Thymus (tissue), 11 donors: Measurements from ENCODE around the gene AK2. TPM values are rescaled to one million over a fixed set of nuclear protein-coding genes. Genes with fewer than 3 reads are reported as not detected.
"Not testable (repeated sequence)": the region's sequence is repeated elsewhere in the genome, so short reads cannot be mapped to it uniquely, and the experiment has no call there.

Experiments
- DNase-seq, 9 donors: peaks; one replicate each; pipeline ENCODE4 v3.0.0-alpha.2; 2013; ENCODE audit warnings: low spot score in 9 of 9, low read depth in 6 of 9, missing footprints in 1 of 9
- H3K27ac ChIP-seq, 2 donors: one replicate each; pipeline ENCODE4 v1.5.1; 2013; ENCODE audit warnings: control low read depth in 1 of 2, low read depth in 1 of 2, low read length in 1 of 2, mild to moderate bottlenecking in 1 of 2, moderate library complexity in 1 of 2
- H3K27me3 ChIP-seq, 2 donors: one replicate each; pipeline ENCODE4 v1.5.1; 2013; ENCODE audit warnings: low read length in 1 of 2; ENCODE audit not compliant: control insufficient read depth in 2 of 2, insufficient read depth in 1 of 2
- H3K36me3 ChIP-seq, 2 donors: one replicate each; pipeline ENCODE4 v1.5.1; 2013; ENCODE audit warnings: low read length in 1 of 2, mild to moderate bottlenecking in 1 of 2, moderate library complexity in 1 of 2; ENCODE audit not compliant: control insufficient read depth in 2 of 2, insufficient read depth in 2 of 2
- H3K4me1 ChIP-seq, 2 donors: one replicate each; pipeline ENCODE4 v1.5.1; 2013; ENCODE audit warnings: low read length in 2 of 2; ENCODE audit not compliant: control insufficient read depth in 2 of 2, insufficient read depth in 2 of 2
- H3K4me3 ChIP-seq, 2 donors: one replicate each; pipeline ENCODE4 v1.5.1; 2013; ENCODE audit warnings: low read length in 2 of 2, control low read depth in 1 of 2, mild to moderate bottlenecking in 1 of 2
- H3K9me3 ChIP-seq, 2 donors: one replicate each; pipeline ENCODE4 v1.5.1; 2013; ENCODE audit warnings: low read length in 1 of 2, mild to moderate bottlenecking in 1 of 2; ENCODE audit not compliant: control insufficient read depth in 2 of 2, insufficient read depth in 1 of 2
- WGBS: extraction: QIAGEN DNeasy Blood & Tissue Kit; methylation state at CpG from one replicate; pipeline ENCODE4 v1.1.7; 2013; 5-methylcytosine and 5-hydroxymethylcytosine counted together
- polyA plus RNA-seq: library from polyadenylated mRNA; stranded (reverse); fragments of 200-250 nt; gene quantifications from one replicate; pipeline ENCODE4 v1.2.3, GENCODE V29; 2013
- total RNA-seq: library from RNA; stranded (reverse); fragments of 120-200 nt; gene quantifications from one replicate; pipeline ENCODE4 v1.2.4, GENCODE V29; 2013
- donor health status: healthy.

The AK2 gene
- total and polyA plus RNA-seq, 2 donors, result 73.2 to 156 TPM

DNA sequence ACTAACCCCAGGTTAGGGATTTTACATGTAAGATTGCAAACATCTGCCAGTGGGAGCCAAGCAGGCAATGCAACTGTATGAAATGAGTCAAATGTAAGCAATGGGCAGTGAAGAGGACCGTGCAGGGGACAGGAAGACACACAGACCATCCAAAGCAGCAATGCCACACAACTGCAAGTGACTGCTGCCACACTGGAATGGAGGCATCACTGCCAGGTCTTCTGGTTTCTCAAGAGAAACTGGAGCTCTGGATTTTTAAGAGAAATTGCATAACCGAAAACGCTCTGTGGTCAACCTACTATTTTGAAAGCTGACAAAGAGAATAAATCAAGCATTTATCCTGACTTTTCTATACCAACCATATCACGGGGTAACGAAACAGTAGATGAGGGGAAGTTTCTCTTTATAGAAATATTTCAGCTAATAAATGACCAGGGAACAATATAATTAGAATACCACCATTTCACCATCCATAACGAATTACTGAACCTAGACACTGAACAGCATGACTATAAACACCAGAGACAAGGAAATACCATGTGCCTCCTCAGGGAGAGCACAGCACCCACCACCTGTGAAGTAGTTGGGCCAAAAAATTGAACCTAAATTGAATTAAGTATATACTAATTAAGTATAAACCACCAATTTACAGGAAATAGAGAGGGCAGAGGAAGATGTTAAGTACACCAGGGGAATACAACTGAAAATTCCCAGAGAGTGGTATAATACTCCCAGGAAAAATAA, 4.4 kb downstream of the AK2 start:
- 80% methylated on average over 6 of the region's 6 CpGs for WGBS
- H3K27ac ChIP-seq, result no peak overlapping the region

DNA sequence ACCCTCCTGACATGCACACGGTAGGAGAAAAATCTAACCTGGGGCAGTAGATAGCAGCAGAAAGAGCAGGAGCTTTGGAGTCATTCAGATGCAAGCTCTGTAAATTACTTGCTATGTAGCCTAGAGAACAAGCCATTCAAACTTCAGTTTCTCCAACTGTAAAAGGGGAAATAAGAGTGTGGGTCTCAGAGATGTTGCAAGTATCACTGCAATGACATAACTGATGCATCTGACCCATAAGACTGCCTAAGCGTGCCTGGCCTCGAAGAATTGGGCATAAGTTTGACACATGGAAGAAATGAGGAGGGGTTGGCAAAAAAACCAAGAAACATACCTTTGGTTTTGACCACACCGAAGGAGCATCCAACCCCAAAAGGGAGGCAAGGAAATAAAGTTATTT, 5.2 kb downstream of the AK2 start:
- Histone ChIP-seq H3K36me3 (peaks cover 0 to 23% of the 10 kb centered on the region in 2 donors), H3K9me3 (no peaks in the 10 kb centered on the region), H3K27me3 (no peaks in the 10 kb centered on the region), H3K27ac (no peak overlapping the region), H3K4me3 (no peak overlapping the region), H3K4me1 (peaks cover 12 to 14% of the 10 kb centered on the region in 2 donors)
- no peak for DNase-seq
- 96% methylated on average over 4 of the region's 4 CpGs for WGBS

More for the DNA sequence above, 4.4 kb downstream of the AK2 start:
- Histone ChIP-seq H3K4me1 (peaks cover 12 to 14% of the 10 kb centered on the region in 2 donors), H3K27me3 (no peaks in the 10 kb centered on the region), H3K4me3 (no peak overlapping the region), H3K36me3 (peaks cover 0 to 20% of the 10 kb centered on the region in 2 donors), H3K9me3 (peaks cover 0 to 1% of the 10 kb centered on the region in 2 donors)
- no peak for DNase-seq

DNA sequence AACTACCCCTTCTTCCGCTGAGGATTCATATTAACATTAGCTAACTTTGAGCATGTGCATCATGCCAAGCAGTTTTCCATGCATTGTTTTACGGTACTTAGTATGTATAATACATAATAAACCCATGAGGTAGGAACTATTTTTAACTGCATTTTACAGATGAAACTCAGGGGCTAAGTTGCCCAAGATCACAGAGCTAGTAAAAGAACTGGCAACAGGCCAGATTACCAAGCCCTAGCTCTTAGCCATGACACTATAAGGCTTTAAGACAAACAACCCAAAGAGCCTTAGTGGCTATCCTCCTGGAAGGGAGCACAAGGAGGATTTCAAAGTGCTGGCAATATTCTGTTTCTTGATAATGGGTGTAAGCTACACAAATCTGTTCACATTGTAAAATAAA, 6.1 kb downstream of the AK2 start:
- peaks cover 5 to 8% of the 10 kb centered on the region in 2 donors for H3K4me1 ChIP-seq
- no peak overlapping the region for H3K4me3 ChIP-seq
- H3K9me3 ChIP-seq, result no peaks in the 10 kb centered on the region
- H3K27me3 ChIP-seq, result no peaks in the 10 kb centered on the region
- 96% methylated on average over 2 of the region's 2 CpGs for WGBS
- DNase-seq, result no peak
- H3K36me3 ChIP-seq, result peaks cover 0 to 23% of the 10 kb centered on the region in 2 donors
- no peak overlapping the region for H3K27ac ChIP-seq

DNA sequence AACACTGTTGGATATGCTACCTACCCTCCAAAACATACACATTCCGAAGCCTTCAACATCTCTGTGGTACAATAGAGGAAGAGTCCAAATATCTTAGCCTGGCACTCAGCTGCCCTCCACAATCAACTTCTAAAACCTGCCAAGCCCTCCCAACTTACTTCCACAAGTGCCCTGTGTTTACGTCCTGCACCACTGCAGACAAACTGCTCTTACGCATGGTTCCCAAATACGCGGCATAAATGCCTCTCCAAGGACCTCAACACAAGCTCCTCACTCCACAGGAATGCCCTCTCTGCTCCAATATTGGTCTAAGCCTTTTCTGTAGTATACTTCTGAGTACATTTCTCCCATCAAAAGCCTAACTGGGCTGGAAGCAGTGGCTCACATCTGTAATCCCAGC, 6.8 kb downstream of the AK2 start:
- H3K27me3 ChIP-seq, result no peaks in the 10 kb centered on the region
- H3K36me3 ChIP-seq, result peaks cover 0 to 23% of the 10 kb centered on the region in 2 donors
- WGBS, result 98% methylated on average over 5 of the region's 5 CpGs
- no peak for DNase-seq
- no peak overlapping the region for H3K4me3 ChIP-seq
- peaks cover 0 to 1% of the 10 kb centered on the region in 2 donors for H3K4me1 ChIP-seq
- no peaks in the 10 kb centered on the region for H3K9me3 ChIP-seq
- no peak overlapping the region for H3K27ac ChIP-seq

DNA sequence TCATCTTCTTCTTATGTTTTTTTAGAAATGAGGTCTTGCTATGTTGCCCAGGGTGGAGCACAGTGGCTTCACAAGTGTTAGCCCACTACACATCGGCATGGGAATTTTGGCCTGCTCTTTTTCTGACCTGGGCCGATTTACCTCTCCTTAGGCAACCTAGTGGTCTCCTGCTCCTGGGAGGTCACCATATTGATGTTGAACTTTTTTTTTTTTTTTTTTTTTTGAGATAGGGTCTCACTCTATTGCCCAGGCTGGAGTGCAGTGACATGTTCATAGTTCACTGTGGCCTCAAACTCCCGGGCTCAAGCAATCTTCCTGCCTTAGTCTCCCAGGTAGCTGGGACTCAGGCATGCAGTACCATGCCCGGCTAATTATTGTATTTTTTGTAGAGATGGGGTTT, 7.5 kb downstream of the AK2 start:
- Histone ChIP-seq H3K36me3 (peaks cover 0 to 23% of the 10 kb centered on the region in 2 donors), H3K27ac (no peak overlapping the region), H3K4me1 (no peaks in the 10 kb centered on the region), H3K9me3 (no peaks in the 10 kb centered on the region), H3K4me3 (no peak overlapping the region), H3K27me3 (no peaks in the 10 kb centered on the region)
- WGBS, result 97% methylated on average over 4 of the region's 4 CpGs
- DNase-seq, result no peak

DNA sequence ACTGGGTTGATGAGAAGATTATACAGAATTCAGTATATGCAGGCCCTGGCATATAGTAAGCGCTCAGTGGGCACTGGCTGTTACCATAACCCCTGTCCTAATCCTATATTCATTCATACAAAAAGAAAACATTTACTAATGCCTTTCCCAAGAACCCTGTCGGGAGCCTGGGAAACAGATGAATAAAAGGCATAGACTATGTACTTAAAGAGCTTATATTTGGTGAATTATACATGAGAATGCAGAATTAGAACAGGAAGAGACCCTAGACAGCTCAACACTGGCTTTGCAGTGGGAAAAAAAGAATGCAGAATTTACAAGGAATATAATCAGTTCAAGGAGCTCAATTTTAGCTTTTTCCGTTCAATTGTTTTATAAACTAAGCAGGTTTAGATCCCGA, 10.9 kb downstream of the AK2 start:
- H3K27me3 ChIP-seq, result no peaks in the 10 kb centered on the region
- WGBS, result 98% methylated on average over 4 of the region's 4 CpGs
- H3K4me3 ChIP-seq, result no peak overlapping the region
- H3K9me3 ChIP-seq, result no peaks in the 10 kb centered on the region
- H3K27ac ChIP-seq, result no peak overlapping the region
- DNase-seq, result no peak
- H3K4me1 ChIP-seq, result no peaks in the 10 kb centered on the region
- H3K36me3 ChIP-seq, result peaks cover 16 to 42% of the 10 kb centered on the region in 2 donors

DNA sequence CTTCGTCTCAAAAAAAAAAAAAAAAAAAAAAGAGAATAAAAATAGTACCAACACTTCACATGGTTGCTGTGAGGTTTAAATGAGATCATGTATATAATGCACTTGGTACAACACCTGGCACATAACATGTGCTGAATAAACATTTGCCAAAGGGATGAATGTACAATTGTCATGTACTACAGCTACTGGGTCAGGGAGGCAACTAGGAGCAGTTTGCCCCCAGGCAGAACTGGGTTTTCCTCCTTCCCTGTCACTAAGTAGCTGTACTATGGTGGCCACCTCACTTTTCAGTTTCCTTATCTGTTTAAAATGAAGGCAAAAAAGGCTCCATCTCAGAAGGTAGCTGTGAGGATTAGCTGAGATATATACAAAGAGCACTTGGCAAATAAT, 11.5 kb downstream of the AK2 start:
- Histone ChIP-seq H3K9me3 (no peaks in the 10 kb centered on the region), H3K4me3 (no peak overlapping the region), H3K4me1 (no peaks in the 10 kb centered on the region), H3K27me3 (no peaks in the 10 kb centered on the region), H3K27ac (no peak overlapping the region), H3K36me3 (peaks cover 22 to 45% of the 10 kb centered on the region in 2 donors)
- no peak for DNase-seq
- whole genome bisulfite sequencing, result 79% methylated on average over 1 of the region's 1 CpG

DNA sequence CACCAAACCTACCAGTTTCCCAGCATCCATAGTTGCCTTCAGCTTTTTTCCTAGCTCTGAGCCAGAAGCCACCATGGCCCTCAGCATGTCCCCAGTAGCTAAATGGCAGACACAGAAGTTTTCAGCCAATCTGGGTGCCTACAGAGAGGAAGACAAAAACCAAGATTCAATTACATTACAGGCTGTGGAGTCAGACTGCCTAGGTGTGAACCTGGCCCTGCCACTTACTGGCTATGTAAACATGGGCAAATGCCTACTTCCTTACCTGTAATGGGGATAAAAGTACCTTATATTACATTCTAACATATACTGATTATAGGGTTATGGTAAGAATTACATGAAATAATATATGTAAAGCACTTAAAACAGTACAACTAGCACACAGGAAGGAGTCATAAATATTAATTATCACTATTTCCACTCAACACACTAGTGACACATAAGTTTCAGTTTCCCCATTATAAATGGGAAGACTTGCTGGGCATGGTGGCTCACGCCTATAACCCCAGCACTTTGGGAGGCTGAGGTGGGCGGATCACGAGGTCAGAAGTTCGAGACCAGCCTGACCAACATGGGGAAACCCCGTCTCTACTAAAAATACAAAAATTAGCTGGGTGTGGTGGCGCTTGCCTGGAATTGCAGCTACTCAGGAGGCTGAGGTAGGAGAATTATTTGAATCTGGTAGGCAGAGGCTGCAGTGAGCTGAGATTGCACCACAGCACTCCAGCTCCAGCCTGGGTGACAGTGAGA, 12.1 kb downstream of the AK2 start:
- H3K4me3 ChIP-seq, H3K9me3 ChIP-seq, H3K27me3 ChIP-seq, H3K27ac ChIP-seq, H3K4me1 ChIP-seq, DNase-seq: not testable (repeated sequence)
- 97% methylated on average over 6 of the region's 6 CpGs for WGBS
- H3K36me3 ChIP-seq, result peaks cover 24 to 50% of the 10 kb centered on the region in 2 donors

DNA sequence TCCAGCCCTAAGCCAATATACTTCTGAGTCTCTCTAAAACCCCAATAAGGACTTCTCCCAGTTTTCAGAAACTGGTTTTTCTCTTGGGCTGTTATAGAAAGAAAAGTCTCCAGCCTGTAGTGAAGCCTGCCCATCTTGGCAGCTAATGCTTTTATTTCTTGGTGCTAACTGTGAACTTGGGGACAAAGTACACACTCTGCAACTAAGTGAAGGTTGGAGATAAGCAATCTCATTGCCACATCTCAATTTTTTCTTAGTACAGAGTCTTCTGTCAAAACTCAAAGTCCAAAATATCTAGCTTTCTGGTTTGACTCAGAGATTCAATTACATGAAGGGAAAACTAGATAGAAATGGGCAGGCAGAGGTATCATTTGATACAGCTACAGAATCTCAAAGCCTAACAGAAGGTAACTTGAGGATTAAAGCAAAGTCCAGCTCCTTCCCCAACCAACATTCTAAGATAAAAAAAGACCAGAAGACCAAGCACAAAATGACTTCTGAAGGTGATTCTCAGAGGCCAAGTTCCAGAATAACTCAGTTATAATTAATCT, 14.0 kb downstream of the AK2 start:
- no peak for DNase-seq
- Histone ChIP-seq H3K4me3 (no peak overlapping the region), H3K9me3 (no peaks in the 10 kb centered on the region), H3K36me3 (peaks cover 25 to 61% of the 10 kb centered on the region in 2 donors), H3K27ac (no peak overlapping the region), H3K27me3 (no peaks in the 10 kb centered on the region), H3K4me1 (no peaks in the 10 kb centered on the region)
